ENCODE measurements around the gene DLG2. TPM values are rescaled to one million over a fixed set of nuclear protein-coding genes. Genes with fewer than 3 reads are reported as not detected.

The DLG2 gene
- total and polyA plus RNA-seq, 2 of the 4 experiments (the other 2 are of a cell fraction), result 0.31 to 0.36 TPM

DNA sequence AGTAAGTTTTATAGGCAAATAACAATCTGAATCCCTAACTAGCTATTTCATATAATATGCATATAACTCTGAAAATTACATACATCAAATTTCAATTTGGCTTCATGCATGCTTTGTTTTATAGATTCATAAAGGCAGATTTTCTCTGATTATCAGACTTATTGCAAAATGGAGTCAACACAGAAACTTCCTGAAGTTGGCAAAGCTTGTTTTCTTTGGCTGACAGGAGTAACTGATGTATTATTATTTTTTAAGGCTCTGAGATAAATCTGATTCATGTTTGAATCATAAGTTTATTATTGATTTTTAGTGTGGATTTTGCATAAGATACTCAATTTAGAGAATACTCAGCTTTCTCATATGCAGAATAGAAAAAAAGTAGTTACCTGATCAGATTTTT, 1984.6 kb downstream of the DLG2 start:
- Histone ChIP-seq H3K23ac (ENCODE audit: low read depth, low read length) (no peak overlapping the region), H2AFZ (replicated peaks; ENCODE audit: low read length, poor library complexity) (no peak overlapping the region), H3K9me1 (ENCODE audit: insufficient read depth, low read length) (no peaks in the 10 kb centered on the region), H3K4ac (ENCODE audit: low read depth, low read length) (no peak overlapping the region), H3K4me2 (ENCODE audit: low read depth, low read length) (no peak overlapping the region), H4K91ac (ENCODE audit: insufficient read depth, low read depth, low read length) (no peak overlapping the region), H3K27me3 (ENCODE audit: control insufficient read depth, insufficient read depth, low read length) (peaks cover 1% of the 10 kb centered on the region; the same call in 1 of the 2 replicates), H2BK120ac (ENCODE audit: low read depth, low read length) (no peak overlapping the region), H3K4me1 (ENCODE audit: control insufficient read depth, insufficient read depth, low read length) (no peaks in the 10 kb centered on the region), H3K36me3 (ENCODE audit: control insufficient read depth, insufficient read depth, low read length) (no peaks in the 10 kb centered on the region), H4K8ac (ENCODE audit: low read depth in 2 of 2, low read length in 2 of 2) (no peak overlapping the region), H3K79me1 (ENCODE audit: low read depth in 1 of 2, low read length in 2 of 2) (no peaks in the 10 kb centered on the region), H2AK5ac (ENCODE audit: low read depth, low read length) (no peak overlapping the region), H4K20me1 (ENCODE audit: insufficient read depth, low read length) (no peaks in the 10 kb centered on the region), H3K9me3 (ENCODE audit: control insufficient read depth, insufficient read depth, low read length) (no peaks in the 10 kb centered on the region), H2BK20ac (ENCODE audit: low read depth, low read length) (no peak overlapping the region), H3K56ac (ENCODE audit: extremely low read depth, insufficient read depth, low read length) (no peak overlapping the region), H2BK15ac (ENCODE audit: low read depth, low read length) (no peak overlapping the region), H3K9ac (ENCODE audit: low read depth, low read length) (no peak overlapping the region), H2BK5ac (ENCODE audit: low read depth, low read length, poor library complexity, severe bottlenecking) (no peak overlapping the region), H4K5ac (ENCODE audit: low read depth, low read length) (no peak overlapping the region), H3K14ac (replicated peaks; ENCODE audit: low read depth, low read length) (no peak overlapping the region), H3K4me3 (ENCODE audit: insufficient read depth, low read depth, low read length) (no peak overlapping the region), H2AK9ac (replicated peaks; ENCODE audit: low read depth, low read length, poor library complexity) (no peak overlapping the region), H3K18ac (ENCODE audit: low read depth, low read length) (no peak overlapping the region), H3K27ac (ENCODE audit: insufficient read depth, low read length) (no peak overlapping the region)
- ATAC-seq (ENCODE audit: low read depth) (no peak), DNase-seq (no peak)
- POLR2A ChIA-PET (ENCODE audit: unreplicated experiment), result no interaction called here
- dilution Hi-C loops (cut with HindIII; ENCODE audit: low sequenced_read_pairs, unreplicated experiment) (no loop called here), in situ Hi-C loops (cut with MboI; ENCODE audit: low sequenced_read_pairs) (no loop called here), intact Hi-C loops (cut with micrococcal nuclease) (no loop called here)
- TF ChIP-seq, protein P1, sequence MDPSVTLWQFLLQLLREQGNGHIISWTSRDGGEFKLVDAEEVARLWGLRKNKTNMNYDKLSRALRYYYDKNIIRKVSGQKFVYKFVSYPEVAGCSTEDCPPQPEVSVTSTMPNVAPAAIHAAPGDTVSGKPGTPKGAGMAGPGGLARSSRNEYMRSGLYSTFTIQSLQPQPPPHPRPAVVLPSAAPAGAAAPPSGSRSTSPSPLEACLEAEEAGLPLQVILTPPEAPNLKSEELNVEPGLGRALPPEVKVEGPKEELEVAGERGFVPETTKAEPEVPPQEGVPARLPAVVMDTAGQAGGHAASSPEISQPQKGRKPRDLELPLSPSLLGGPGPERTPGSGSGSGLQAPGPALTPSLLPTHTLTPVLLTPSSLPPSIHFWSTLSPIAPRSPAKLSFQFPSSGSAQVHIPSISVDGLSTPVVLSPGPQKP (IDR thresholded peaks at IDR 0.05; ENCODE audit: borderline replicate concordance, low read depth, low read length), result no peak
- TF ChIP-seq POLR2A (IDR thresholded peaks at IDR 0.05; ENCODE audit: low read depth, low read length), result no peak
- TF ChIP-seq RCOR1 (IDR thresholded peaks at IDR 0.05; ENCODE audit: insufficient replicate concordance, low read length), result no peak
- TF ChIP-seq MXI1 (IDR thresholded peaks at IDR 0.05; ENCODE audit: borderline replicate concordance, low read depth, low read length), result no peak
- TF ChIP-seq RFX5 (IDR thresholded peaks at IDR 0.05; ENCODE audit: low read depth, low read length), result no peak
- no peak for TF ChIP-seq MAFK (IDR thresholded peaks at IDR 0.05; ENCODE audit: low read depth, low read length)
- TF ChIP-seq RAD21 (IDR thresholded peaks at IDR 0.05; ENCODE audit: low read length), result no peak
- no peak for TF ChIP-seq CHD1 (IDR thresholded peaks at IDR 0.05; ENCODE audit: low read depth, low read length)
- TF ChIP-seq NFE2L2 (IDR thresholded peaks at IDR 0.05; ENCODE audit: low read depth, low read length), result no peak
- no peak for TF ChIP-seq CEBPB (IDR thresholded peaks at IDR 0.05; ENCODE audit: low read depth, low read length)
- no TSS peak for BruUV-seq (replicated peaks)
- CTCF ChIA-PET, result interaction anchor here (0.7 kb wide), 1 partner anchor 39 kb away, joined by 3 read pairs; no protein-coding TSS in a partner anchor

Data from IMR-90 (cell line).